Activated CD4-positive, alpha-beta T cell treated with anti-CD3 and anti-CD28 coated beads, Interleukin-2, Interleukin-6, amounts not matched to agents 100 ng/mL and 50 ng/mL, durations not matched to agents 16 hours and 8 hours (primary cell): ENCODE results near the gene MYO1B.
"Not testable (repeated sequence)": the region's sequence is repeated elsewhere in the genome, so short reads cannot be mapped to it uniquely, and the experiment has no call there.

Experiments used
- DNase-seq: peaks from one replicate; pipeline ENCODE4 v3.0.0-alpha.2; 2020

MYO1B gene

GRCh38 chr2:191415858-191416257 is 170.7 kb downstream of the MYO1B start:
- DNase-seq: no peak

DNA sequence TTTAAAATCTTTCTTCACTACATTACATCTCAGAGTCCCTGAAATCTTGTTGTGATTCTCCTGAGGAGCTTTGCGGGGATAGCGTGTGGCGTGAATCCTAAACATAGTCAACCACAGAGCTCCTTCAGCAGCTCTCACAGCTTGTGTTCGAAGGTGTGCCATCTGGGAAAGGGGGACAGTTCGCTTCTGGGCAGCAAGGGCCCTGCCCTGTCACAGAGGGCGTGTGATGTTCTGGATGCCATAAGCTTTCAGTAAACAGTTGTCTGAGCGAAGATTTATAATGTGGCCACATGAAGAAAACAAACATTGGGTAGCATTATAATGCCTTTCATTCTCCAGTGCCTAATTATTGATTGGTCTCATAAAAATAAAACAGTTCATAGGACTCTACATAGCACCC is 172.5 kb downstream of the MYO1B start:
- DNase-seq: no peak

DNA sequence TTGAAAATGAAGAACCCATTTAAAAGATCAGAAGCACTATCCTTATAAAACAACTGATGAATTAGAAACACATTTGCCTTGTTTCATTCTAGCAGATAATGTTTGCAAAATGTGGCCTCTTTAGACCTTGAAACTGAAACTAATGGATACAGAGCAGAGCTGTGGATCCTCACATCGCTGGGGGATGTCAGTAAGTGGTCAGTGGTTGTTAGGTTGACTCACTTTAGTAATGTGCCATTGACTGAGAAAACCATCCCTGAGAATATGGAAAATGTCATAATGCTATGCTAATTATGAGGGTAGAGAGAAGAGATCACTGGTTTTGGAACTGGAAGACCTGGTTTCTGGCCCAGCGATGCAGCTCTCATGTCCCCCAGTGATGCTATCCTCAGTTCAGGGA is 176.7 kb downstream of the MYO1B start:
- peak; percentile 21 for DNase-seq

DNA sequence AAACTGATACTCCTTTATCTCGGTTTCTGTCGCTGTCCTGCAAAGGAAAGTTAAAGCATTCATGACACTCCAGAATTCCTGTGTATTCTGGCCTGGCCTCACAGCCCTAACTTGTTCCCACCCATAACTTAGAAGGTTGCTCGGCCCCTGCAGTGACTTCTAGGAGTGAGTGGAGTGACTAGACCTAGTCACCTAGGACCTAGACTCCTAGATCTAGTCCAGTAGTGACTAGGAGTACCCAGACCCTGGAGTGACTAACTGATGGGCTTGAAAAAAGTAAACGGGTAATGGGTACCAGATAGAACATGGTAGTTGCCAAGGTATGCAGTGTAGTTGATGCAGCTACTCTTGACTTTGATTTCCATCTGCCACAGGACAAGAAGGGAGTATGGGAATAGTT is 181.8 kb downstream of the MYO1B start:
- no peak for DNase-seq

GRCh38 chr2:191428141-191428540 is 182.9 kb downstream of the MYO1B start:
- no peak for DNase-seq

DNA sequence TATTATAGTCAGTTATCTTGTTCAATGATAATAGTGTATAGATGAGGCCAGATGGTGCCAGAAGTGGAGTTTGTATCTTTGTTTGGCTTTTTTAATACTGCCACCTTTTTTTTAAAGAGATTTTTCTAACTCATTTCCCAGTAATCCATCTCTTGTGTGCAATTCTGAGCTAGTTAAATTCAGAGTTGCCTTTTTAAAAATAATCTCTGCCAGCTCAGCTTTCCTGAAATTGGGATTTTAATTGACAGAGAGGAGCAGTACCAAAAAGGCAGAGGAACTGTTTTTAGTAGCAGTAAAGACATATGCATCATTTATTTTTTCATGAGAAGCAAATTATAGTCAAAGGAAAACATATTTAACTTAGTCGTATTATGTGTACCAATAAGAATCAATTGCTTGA is 185.3 kb downstream of the MYO1B start:
- DNase-seq: no peak

DNA sequence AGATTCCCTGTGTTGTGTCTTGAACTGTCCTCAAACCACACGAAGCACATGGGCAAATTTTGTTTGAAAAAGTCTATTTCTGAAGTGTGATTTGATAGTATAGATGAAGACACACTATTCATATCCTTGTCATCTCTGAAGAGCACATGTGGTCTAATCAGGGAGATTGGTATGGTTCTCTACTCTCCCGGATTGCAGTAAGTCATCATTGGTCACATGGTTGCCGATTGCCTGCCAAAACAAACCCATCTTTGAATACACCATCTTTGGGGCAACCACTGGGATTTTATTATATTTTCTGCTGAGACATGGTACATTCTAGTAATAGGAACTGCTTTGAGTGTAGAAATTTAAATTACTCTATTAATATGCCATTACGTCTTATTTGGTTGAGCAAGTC is 186.9 kb downstream of the MYO1B start:
- DNase-seq: no peak

- DNase-seq: no peak
Measured at GRCh38 chr2:191434072-191434471, 188.9 kb downstream of the MYO1B start.

DNA sequence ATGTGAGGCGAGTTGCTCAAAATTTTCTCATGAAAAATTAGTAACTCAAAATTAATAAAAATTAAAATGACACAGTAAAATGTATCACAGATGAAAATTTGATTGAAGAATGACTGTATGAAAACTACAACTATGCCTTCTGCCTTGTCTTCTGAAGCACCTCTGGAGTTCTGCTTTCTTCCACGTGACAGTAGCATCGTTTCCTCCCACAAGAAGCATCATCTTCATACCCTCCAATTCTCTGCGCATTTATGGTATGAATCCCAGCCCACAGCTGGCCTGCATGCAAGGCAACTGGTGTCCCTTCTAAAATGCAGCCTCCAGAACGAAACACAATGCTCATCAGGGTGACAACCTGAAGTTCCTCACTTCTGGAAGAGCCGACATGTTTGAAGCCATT is 189.9 kb downstream of the MYO1B start:
- DNase-seq: no peak

DNA sequence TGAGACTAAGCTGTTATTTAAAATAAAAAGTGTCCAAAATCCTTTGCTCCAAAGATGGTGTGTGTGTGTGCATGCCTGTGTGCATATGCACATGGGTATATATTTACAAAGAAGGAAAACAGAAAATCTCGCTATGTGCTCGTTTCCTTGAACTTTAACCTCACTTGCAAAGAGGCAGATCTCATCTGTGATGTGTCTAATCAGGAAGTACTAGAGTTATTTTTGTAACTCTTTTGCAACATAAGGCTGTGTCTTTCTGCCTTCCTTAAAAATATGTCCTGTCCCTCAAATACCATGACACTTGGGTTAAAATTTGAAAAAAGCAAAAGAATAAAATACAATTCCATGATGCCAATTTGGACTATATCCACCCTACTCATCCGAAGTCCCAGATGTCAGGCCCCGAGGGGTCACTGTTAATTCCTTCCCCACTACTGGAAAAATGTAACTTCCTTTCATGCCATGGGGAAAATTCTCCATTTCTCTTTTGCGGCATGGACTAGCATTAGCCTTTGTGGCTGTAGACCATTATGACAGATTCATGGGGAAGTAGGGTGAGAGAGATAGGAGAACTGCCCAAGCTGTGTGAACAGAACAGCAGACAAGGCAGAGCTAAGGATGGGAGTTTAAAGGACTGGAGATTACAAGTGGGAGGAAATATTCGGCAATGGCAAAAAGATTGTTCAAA is 191.3 kb downstream of the MYO1B start:
- no peak for DNase-seq

- no peak for DNase-seq
Measured at GRCh38 chr2:191439481-191439880, 194.3 kb downstream of the MYO1B start.

- no peak for DNase-seq
Measured at GRCh38 chr2:191441496-191442214, 196.5 kb downstream of the MYO1B start.

DNA sequence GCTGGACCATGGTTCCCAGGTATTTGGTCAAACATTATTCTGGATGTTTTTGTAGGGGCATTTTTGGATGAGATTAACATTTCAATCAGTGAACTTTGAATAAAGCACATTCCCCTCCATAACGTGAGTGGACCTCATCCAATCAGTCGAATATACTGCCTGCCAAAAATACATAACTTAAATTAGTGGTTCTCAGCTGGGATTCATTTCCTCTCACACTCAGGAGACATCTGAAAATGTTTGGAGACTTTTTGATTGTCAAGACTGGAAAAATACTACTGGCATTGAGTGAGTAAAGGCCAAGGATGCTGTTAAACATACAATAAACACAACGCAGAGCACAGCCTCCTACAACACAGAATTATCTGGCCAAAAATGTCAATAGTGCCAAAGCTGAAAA is 198.2 kb downstream of the MYO1B start:
- DNase-seq: no peak

DNA sequence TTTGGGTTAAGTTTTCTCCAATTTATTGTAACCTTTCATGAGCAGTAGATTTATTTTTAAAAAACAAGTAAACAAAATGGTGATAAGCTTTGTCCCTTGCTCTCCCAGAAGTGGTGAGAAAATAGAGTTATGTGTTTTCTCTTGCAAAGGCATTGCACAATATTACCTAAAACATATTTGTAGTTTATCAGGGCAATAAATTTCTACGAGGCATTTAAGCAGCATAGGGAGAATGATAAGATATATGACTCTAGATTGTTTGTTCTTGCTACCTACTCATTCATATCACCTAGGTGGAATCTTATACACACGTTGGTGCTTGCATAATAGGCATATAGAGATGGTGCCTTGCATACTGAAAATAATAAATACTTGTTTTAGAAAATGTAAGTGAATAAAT is 201.7 kb downstream of the MYO1B start:
- no peak for DNase-seq

GRCh38 chr2:191451116-191451515 is 205.9 kb downstream of the MYO1B start:
- no peak for DNase-seq

DNA sequence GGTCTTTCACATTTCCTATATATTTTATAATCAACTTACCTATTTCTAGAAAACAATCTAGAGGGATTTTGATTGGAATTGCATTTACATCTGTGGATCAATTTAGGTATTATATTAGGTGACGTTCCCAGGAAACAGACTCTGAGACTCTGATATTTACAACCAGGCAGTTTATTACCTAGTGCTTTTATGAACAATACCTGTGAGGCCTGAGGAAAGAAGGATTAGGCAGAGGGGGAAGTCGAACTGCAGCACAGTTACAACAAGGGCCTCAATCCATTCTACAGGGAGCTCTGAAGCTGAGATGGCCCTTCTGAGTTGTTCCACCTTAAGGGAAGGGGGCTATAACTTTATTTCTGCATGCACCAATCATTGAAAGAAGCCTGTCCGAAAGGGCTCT is 206.9 kb downstream of the MYO1B start:
- no peak for DNase-seq

DNA sequence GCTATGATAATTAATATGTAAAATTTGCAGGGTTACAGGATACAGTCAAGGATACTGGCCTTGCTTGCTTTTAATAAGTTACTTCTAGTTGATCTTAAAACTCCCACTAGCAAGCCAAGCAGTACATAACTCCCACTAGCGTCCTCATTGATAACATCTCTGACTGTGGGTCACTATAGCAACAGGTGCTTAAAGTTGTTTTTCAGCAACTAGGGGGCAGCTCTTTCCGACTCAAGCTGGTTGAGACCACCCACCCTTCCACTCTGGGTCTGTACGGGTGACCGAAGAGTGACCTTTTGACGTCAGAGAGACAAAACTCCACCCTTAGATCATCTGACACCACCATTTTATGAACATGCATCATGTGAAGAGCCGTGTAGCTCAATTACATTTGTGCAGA is 208.6 kb downstream of the MYO1B start:
- DNase-seq: no peak

GRCh38 chr2:191456506-191456905 is 211.3 kb downstream of the MYO1B start:
- DNase-seq: not testable (repeated sequence)

GRCh38 chr2:191459158-191459557 is 214.0 kb downstream of the MYO1B start:
- DNase-seq: no peak

GRCh38 chr2:191462370-191462769 is 217.2 kb downstream of the MYO1B start:
- no peak for DNase-seq

GRCh38 chr2:191463790-191464189 is 218.6 kb downstream of the MYO1B start:
- DNase-seq: no peak

- DNase-seq: no peak
Measured at GRCh38 chr2:191465766-191466420, 220.7 kb downstream of the MYO1B start.

- DNase-seq: no peak
Measured at GRCh38 chr2:191467113-191467512, 221.9 kb downstream of the MYO1B start.

DNA sequence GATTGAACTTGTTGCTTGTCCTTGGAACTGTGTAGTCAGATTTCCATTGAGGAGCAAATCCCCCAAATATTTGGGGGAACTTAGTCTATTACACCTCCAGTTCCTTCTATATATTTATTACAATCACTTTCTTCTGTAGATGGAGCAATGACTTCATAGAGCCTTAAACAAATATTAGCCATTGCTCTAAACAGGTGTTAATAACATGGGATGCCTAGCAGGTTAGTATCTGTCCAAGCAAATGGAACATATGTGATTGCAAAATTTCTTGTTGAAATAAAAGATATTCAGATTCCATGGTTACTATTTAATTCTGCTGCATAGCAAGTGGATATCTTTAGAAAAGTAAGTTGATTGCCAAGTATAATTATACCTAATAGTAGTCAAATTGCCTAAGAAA is 225.1 kb downstream of the MYO1B start:
- no peak for DNase-seq
